Subcutaneous abdominal adipose tissue (tissue), 5 donors: ENCODE results near the gene ORMDL3.

ENCODE experiments used
- H3K27ac ChIP-seq: one replicate; pipeline ENCODE4 v1.7.0; 2013; ENCODE audit warnings: low read depth, mild to moderate bottlenecking, inconsistent platforms, low read length, moderate library complexity
- H3K27me3 ChIP-seq, 5 donors: one replicate each; pipeline ENCODE4 v1.7.0; 2013; ENCODE audit warnings: low read length in 5 of 5, inconsistent platforms in 1 of 5; ENCODE audit not compliant: control insufficient read depth in 5 of 5, insufficient read depth in 4 of 5
- H3K36me3 ChIP-seq, 5 donors: one replicate each; pipeline ENCODE4 v1.7.0; 2013; ENCODE audit warnings: low read length in 5 of 5; ENCODE audit not compliant: control insufficient read depth in 5 of 5, insufficient read depth in 5 of 5
- H3K4me1 ChIP-seq, 5 donors: one replicate each; pipeline ENCODE4 v1.7.0; 2013; ENCODE audit warnings: low read length in 5 of 5, mild to moderate bottlenecking in 3 of 5, moderate library complexity in 1 of 5; ENCODE audit not compliant: control insufficient read depth in 5 of 5, insufficient read depth in 5 of 5
- H3K4me3 ChIP-seq, 5 donors: one replicate each; pipeline ENCODE4 v1.7.0; 2013; ENCODE audit warnings: low read length in 5 of 5, low read depth in 1 of 5
- H3K9ac ChIP-seq, 5 donors: one replicate each; pipeline ENCODE4 v1.7.0; 2013; ENCODE audit warnings: low read length in 5 of 5, mild to moderate bottlenecking in 4 of 5, moderate library complexity in 3 of 5
- H3K9me3 ChIP-seq, 5 donors: one replicate each; pipeline ENCODE4 v1.7.0; 2013; ENCODE audit warnings: low read length in 5 of 5; ENCODE audit not compliant: control insufficient read depth in 5 of 5
- donor health status: healthy.
- donor health status: healthy.
- donor health status: healthy.
- donor health status: healthy.
- donor health status: healthy.

ORMDL3 gene

DNA sequence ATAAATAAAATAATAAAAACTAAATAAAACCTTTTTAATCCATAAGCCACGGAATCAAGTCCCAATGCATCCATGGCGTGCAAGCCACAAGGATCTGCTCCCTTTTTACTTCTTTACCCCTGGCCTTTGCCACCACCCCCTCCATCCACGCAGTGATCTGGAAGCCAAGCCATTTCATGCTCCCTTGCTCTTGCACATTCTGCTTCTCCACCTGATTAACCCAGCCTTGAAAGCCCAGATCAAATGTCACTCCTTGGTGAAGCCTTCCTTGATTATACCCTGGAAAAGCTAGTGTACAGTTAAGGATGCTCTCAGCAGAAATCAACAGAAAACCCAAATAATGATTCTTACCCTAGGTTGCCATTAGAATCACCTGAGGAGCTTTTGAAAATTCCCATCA is 10.0 kb upstream of the ORMDL3 start:
- Histone ChIP-seq H3K27me3 (no peaks in the 10 kb centered on the region), H3K9me3 (no peaks in the 10 kb centered on the region), H3K4me3 (no peak overlapping the region), H3K4me1 (peaks cover 0 to 7% (median 5%) of the 10 kb centered on the region in 5 donors), H3K9ac (no peak overlapping the region), H3K36me3 (no peaks in the 10 kb centered on the region), H3K27ac (no peak overlapping the region)

DNA sequence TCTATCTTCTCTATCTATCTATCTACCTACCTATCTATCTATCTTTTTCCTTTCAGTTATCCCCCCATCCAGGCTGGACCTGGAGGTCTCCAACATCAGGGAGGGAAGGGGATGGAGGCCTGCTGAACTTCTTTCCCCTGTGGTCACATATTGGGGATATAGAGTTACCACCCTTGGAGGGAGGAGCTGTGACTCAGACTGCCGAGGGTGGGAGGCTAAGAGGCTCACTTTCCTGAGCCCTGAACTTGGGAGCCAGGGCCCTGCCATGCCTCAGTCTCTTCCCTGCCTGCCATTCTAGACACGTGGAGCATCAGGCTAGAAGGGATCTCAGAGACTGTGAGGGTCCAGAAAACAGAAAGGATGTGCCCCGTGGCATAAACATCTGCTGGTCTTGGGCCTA is 8.5 kb upstream of the ORMDL3 start:
- Histone ChIP-seq H3K4me3 (no peak overlapping the region), H3K36me3 (no peaks in the 10 kb centered on the region), H3K4me1 (peaks cover 0 to 7% (median 5%) of the 10 kb centered on the region in 5 donors), H3K27me3 (no peaks in the 10 kb centered on the region), H3K9ac (no peak overlapping the region), H3K9me3 (no peaks in the 10 kb centered on the region), H3K27ac (no peak overlapping the region)

DNA sequence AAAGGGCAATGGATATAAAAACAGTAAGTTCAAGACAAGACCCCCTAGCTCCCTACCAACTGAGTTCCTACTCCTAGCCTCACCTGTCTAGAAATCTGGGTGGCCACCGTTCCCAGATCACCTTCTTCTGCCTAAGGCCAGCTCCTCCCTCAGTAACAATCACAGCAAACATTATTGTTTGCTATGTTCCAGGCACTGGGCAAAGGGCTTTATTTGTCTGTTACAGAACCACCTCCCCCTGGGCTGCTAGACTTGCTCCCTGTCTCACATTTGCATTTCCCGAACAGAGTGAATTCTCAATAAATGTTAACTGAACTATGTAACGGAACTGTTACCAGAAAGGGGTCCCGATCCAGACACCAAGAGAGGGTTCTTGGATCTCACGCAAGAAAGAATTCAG is 6.9 kb upstream of the ORMDL3 start:
- Histone ChIP-seq H3K9me3 (no peaks in the 10 kb centered on the region), H3K27me3 (no peaks in the 10 kb centered on the region), H3K4me1 (peaks cover 3 to 6% (median 4%) of the 10 kb centered on the region in 5 donors), H3K4me3 (no peak overlapping the region), H3K36me3 (no peaks in the 10 kb centered on the region), H3K9ac (no peak overlapping the region), H3K27ac (no peak overlapping the region)

DNA sequence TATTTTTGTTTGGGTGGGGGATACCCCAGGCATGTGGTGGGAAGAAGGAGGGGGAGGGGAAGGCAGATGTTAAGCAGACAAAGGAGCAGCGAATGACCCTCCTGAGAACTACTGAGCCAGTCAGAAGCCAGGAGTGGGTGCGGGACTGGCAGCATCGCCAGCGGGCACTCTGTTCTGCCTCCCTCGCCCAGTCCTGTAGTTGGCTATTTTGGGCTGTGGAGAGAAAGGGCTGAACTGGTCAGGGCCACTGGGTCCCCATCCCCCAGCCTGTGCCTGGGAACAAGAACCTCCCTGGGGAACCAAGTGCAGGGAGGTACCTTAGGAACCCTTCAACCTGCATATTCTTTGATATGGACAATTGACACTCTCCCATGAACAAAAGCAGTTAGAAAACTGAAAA is 6.5 kb upstream of the ORMDL3 start:
- Histone ChIP-seq H3K9ac (no peak overlapping the region), H3K4me1 (peaks cover 5 to 10% (median 7%) of the 10 kb centered on the region in 5 donors)

DNA sequence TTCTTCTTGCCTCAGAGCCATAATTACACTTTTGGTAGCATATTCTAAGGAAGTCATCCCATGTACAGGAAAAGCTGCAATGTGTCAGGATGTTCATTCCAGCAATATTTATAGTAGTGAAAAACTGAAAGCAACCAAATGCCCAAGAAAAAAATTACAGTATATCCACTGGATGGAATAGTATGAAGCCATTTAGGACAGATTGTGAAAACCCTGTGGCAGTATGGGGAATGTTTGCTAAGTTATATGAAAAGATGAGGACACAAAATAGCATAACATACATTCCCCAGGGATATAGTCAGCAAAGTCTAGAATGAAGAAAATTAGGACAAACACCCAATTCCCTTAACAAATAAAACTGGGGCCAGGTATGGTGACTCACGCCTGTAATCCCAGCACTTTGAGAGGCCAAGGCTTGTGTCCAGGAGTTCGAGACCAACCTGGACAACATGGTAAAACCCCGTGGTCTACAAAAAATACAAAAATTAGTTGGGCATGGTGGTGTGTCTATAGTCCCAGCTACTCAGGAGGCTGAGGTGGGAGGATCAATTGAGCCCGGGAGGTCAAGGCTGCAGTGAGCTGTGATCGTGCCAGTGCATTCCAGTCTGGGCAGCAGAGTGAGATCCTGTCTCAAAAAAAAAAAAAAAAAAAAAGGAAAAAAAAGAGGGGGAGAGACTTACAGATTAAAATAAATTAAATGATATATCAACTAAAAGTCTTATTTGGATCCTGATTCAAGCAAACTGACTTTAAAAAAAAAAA is 2.4 kb upstream of the ORMDL3 start:
- Histone ChIP-seq H3K9me3 (no peaks in the 10 kb centered on the region), H3K27ac (peak overlapping the region; percentile 97), H3K4me1 (peaks cover 12 to 44% (median 41%) of the 10 kb centered on the region in 5 donors), H3K27me3 (no peaks in the 10 kb centered on the region), H3K9ac (no peak overlapping the region), H3K4me3 (no peak overlapping the region), H3K36me3 (no peaks in the 10 kb centered on the region)

More for the DNA sequence above, 6.5 kb upstream of the ORMDL3 start:
- no peaks in the 10 kb centered on the region for H3K27me3 ChIP-seq
- H3K27ac ChIP-seq = no peak overlapping the region
- H3K4me3 ChIP-seq = no peak overlapping the region
- no peaks in the 10 kb centered on the region for H3K9me3 ChIP-seq
- H3K36me3 ChIP-seq = no peaks in the 10 kb centered on the region

DNA sequence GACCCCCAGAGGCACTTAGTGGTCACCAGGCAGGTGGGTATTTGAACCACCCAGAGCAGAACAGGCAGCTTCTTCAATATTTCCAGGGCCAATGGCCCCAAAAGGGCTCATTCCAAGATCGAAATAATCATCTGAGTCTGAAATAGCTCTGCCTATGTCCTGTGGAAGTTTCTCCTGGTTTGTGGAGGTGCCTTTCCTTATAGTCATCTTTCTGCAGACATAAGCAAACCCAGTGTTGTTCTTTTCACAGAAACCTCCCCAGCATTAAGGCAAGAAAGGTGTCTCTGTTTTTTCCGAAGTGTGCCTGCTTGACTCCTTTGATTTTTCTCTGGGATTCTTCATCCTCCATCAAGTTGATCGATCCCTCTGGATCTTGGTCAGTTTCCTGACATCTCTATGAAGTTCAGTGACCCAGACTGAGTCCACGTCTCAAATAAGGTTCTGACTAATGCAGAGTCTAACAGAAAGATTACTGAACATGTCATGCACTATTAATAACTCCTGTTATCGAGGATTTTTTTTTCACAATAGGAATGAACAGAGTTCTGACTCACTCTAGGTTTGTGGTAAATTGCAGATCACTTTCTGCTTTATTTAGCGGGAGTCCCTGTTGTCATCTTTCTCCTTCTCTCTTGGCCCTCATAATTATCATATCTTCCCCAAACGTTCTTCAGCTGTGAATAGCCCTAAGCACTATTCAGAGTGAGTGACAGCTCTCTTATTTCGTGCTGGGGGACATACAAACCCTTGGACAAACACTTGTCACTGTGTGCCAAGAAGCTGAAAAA is 1.7 kb upstream of the ORMDL3 start:
- Histone ChIP-seq H3K4me3 (peak overlapping the region in 1 of 5 donors; percentile 85), H3K36me3 (peaks cover 0 to under 1% (median under 1%) of the 10 kb centered on the region in 5 donors), H3K9ac (peak overlapping the region in 3 of 5 donors; percentile 77 to 94 (median 85)), H3K4me1 (peaks cover 15 to 52% (median 49%) of the 10 kb centered on the region in 5 donors), H3K9me3 (no peaks in the 10 kb centered on the region), H3K27me3 (no peaks in the 10 kb centered on the region), H3K27ac (peak overlapping the region; percentile 97)

DNA sequence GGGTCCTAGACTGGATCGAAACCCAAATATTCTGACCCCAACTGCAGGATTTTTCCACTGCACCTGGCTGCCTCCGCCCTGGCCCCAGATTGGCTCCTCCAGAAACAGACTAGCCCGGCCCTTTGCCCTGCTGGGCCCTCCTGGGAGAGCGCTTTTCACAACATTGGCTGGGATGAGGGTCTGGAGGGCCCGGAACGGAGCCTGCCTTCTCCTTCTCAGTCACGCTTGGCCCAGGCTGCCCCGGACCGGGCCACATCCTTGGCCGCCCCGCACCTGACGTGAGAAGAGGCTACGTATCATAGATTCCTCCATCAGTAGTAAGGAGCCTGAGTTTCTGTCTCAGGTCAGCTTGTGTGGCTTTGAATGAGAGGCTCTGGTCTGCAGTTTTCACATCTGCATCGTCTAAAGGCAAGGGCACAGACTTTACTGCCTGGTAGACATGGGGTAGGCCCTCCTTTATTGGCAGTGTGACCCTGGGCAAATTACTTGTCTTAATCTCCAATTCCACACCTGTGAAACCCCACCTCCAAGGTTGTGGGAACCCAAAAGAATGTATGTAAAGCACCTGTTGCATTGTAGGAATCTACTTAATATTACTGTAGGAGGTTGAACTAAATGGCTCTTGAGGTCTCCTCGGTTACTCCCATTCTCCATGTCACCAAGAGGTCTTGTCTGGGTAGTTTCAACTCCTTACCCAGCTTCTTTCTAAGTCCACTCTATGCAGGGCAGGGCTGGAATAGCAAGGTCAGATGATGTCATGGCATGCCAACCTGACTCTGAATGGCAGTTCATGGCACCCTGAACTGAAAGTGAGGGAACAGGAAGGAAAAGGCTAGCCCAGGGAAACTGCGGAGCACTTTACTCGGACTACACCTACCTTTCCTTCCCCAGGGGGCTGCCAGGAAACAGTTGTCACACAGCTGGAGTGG is 792 bp upstream of the ORMDL3 start:
- Histone ChIP-seq H3K27me3 (no peaks in the 10 kb centered on the region), H3K36me3 (peaks cover 0 to 9% (median 9%) of the 10 kb centered on the region in 5 donors), H3K4me3 (peak overlapping the region; percentile 80 to 90 (median 82)), H3K9ac (peak overlapping the region; percentile 75 to 94 (median 85)), H3K27ac (peak overlapping the region; percentile 97), H3K4me1 (peaks cover 18 to 60% (median 58%) of the 10 kb centered on the region in 5 donors), H3K9me3 (no peaks in the 10 kb centered on the region)

DNA sequence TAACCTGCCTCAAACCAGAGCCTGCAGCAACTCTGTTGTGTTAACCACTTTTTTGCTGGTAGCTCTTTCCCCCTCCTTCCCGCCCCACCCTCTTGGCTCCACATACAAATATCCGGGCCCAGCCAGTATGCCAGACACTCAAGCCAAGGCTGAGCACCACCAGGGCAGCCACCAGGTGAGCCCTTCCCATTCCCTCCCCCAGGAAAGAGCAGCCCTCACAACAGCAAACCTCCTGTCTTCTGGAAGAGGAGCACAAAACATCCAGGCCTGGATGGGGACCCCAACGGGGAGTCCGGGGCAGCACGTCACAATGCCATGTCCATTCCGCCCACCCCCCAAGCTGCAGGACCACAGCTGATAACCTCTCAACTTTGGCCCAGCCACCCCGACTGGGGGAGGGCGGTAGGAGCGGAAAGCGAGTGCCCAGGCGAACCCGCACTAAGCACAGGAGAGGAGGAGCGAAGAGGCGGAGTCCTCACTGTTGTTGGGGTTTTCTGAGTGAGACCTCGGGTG is 757 bp downstream of the ORMDL3 start:
- Histone ChIP-seq H3K9me3 (no peaks in the 10 kb centered on the region), H3K9ac (peak overlapping the region; percentile 88 to 94 (median 90)), H3K27me3 (no peaks in the 10 kb centered on the region), H3K36me3 (peaks cover 0 to 25% (median 24%) of the 10 kb centered on the region in 5 donors), H3K4me1 (peaks cover 18 to 73% (median 70%) of the 10 kb centered on the region in 5 donors), H3K27ac (peak overlapping the region; percentile 97), H3K4me3 (peak overlapping the region; percentile 80 to 90 (median 82))

DNA sequence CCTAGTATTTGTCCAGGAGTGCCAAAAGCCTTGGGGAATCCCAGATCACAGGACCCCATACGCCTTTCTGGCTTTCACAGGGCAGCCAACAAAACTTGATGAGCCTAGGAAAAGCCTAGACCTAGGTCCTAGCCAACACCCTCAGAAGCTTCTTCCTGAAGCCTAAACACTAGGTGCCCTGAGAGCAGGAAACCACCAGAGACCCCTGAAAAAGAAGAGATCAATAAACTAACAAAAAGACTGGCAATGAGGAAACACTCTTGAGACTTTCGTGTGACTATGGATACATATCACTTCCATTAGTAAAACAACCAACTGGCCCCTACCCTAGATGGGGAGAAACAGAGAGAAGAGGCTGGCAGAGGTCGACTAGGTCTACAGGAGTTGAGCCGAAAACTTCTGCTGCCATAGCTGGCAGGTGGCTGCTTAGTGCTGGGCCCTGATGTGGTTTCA is 1.2 kb downstream of the ORMDL3 start:
- peak overlapping the region; percentile 80 to 90 (median 82) for H3K4me3 ChIP-seq
- H3K9ac ChIP-seq = peak overlapping the region; percentile 88 to 94 (median 90)
- peaks cover 22 to 78% (median 74%) of the 10 kb centered on the region in 5 donors for H3K4me1 ChIP-seq
- H3K9me3 ChIP-seq = no peaks in the 10 kb centered on the region
- peaks cover 0 to 30% (median 29%) of the 10 kb centered on the region in 5 donors for H3K36me3 ChIP-seq
- peak overlapping the region; percentile 97 for H3K27ac ChIP-seq
- no peaks in the 10 kb centered on the region for H3K27me3 ChIP-seq
